ENCODE results near the gene CCR7.

GRCh38 chr17:40540448-40540847, 24.8 kb downstream of the CCR7 start:
- no peak for TF ChIP-seq CTCF (IDR thresholded peaks at IDR 0.05 in 8 of 11, conservative IDR thresholded peaks at IDR 0.05 in 3 of 11)
- no peak for TF ChIP-seq POLR2AphosphoS5 (IDR thresholded peaks at IDR 0.05)
- TF ChIP-seq POLR2A (IDR thresholded peaks at IDR 0.05) = no peak

All from spleen (tissue), 7 donors.